ENCODE data around the gene UPK3A. TPM values are rescaled to one million over a fixed set of nuclear protein-coding genes. Genes with fewer than 3 reads are reported as not detected.

Gene UPK3A
- total and polyA plus RNA-seq, 2 of the 8 experiments (the other 6 are each of a cell fraction or from before 2014, with no cell fraction given), result 0.35 to 1.7 TPM

DNA sequence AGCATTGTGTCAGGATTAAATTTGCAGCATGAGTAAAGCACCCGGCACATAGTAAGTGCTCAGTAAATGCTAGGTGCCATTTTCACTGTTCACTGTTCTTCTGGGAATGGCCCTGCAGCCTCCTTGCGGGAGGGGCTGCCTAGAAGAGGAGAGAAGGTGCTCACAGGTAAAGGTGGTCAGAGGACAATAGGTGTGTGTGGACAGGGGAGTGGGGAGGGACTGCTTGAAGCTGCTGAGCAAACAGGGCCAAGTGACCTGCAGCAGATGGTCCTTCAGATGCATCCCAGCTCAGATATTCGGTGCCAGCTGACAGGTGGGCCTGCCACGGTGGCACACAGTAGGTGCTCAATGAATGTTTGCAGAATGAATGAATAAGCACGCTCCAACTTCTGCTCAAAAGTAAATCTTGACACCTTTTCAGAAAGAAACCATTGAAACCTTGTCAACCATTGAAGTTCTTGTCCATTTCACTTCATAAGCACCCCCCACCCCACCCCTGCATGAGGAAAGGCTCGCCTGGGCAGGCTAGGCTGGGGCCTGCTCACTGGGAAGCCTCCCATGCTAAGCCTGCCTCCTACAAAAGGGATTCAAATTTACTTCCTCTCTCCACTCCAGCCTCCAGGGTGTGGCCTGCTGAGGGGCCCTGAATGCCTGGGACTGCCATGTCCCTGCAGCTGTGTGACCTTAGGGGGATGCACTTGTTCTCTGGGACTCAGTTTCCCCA lies 45.6 kb upstream of the UPK3A start (continued):
- TF ChIP-seq, protein P1, sequence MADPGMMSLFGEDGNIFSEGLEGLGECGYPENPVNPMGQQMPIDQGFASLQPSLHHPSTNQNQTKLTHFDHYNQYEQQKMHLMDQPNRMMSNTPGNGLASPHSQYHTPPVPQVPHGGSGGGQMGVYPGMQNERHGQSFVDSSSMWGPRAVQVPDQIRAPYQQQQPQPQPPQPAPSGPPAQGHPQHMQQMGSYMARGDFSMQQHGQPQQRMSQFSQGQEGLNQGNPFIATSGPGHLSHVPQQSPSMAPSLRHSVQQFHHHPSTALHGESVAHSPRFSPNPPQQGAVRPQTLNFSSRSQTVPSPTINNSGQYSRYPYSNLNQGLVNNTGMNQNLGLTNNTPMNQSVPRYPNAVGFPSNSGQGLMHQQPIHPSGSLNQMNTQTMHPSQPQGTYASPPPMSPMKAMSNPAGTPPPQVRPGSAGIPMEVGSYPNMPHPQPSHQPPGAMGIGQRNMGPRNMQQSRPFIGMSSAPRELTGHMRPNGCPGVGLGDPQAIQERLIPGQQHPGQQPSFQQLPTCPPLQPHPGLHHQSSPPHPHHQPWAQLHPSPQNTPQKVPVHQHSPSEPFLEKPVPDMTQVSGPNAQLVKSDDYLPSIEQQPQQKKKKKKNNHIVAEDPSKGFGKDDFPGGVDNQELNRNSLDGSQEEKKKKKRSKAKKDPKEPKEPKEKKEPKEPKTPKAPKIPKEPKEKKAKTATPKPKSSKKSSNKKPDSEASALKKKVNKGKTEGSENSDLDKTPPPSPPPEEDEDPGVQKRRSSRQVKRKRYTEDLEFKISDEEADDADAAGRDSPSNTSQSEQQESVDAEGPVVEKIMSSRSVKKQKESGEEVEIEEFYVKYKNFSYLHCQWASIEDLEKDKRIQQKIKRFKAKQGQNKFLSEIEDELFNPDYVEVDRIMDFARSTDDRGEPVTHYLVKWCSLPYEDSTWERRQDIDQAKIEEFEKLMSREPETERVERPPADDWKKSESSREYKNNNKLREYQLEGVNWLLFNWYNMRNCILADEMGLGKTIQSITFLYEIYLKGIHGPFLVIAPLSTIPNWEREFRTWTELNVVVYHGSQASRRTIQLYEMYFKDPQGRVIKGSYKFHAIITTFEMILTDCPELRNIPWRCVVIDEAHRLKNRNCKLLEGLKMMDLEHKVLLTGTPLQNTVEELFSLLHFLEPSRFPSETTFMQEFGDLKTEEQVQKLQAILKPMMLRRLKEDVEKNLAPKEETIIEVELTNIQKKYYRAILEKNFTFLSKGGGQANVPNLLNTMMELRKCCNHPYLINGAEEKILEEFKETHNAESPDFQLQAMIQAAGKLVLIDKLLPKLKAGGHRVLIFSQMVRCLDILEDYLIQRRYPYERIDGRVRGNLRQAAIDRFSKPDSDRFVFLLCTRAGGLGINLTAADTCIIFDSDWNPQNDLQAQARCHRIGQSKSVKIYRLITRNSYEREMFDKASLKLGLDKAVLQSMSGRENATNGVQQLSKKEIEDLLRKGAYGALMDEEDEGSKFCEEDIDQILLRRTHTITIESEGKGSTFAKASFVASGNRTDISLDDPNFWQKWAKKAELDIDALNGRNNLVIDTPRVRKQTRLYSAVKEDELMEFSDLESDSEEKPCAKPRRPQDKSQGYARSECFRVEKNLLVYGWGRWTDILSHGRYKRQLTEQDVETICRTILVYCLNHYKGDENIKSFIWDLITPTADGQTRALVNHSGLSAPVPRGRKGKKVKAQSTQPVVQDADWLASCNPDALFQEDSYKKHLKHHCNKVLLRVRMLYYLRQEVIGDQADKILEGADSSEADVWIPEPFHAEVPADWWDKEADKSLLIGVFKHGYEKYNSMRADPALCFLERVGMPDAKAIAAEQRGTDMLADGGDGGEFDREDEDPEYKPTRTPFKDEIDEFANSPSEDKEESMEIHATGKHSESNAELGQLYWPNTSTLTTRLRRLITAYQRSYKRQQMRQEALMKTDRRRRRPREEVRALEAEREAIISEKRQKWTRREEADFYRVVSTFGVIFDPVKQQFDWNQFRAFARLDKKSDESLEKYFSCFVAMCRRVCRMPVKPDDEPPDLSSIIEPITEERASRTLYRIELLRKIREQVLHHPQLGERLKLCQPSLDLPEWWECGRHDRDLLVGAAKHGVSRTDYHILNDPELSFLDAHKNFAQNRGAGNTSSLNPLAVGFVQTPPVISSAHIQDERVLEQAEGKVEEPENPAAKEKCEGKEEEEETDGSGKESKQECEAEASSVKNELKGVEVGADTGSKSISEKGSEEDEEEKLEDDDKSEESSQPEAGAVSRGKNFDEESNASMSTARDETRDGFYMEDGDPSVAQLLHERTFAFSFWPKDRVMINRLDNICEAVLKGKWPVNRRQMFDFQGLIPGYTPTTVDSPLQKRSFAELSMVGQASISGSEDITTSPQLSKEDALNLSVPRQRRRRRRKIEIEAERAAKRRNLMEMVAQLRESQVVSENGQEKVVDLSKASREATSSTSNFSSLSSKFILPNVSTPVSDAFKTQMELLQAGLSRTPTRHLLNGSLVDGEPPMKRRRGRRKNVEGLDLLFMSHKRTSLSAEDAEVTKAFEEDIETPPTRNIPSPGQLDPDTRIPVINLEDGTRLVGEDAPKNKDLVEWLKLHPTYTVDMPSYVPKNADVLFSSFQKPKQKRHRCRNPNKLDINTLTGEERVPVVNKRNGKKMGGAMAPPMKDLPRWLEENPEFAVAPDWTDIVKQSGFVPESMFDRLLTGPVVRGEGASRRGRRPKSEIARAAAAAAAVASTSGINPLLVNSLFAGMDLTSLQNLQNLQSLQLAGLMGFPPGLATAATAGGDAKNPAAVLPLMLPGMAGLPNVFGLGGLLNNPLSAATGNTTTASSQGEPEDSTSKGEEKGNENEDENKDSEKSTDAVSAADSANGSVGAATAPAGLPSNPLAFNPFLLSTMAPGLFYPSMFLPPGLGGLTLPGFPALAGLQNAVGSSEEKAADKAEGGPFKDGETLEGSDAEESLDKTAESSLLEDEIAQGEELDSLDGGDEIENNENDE (IDR thresholded peaks at IDR 0.05; ENCODE audit: insufficient replicate concordance, low read length), result no peak
- no peak for TF ChIP-seq HDAC2 (IDR thresholded peaks at IDR 0.05; ENCODE audit: borderline replicate concordance in 1 of 2, low read depth in 2 of 2, low read length in 2 of 2)
